H1 (cell line): ENCODE results near the gene CFAP221. TPM values are rescaled to one million over a fixed set of nuclear protein-coding genes. Genes with fewer than 3 reads are reported as not detected.

Source experiments
- CHD7 ChIP-seq: fragments of 300-600 bp; sonication (generic); IDR thresholded peaks from 2 replicates; pipeline ENCODE4 v1.7.1; 2012; ENCODE audit warnings: low read length, moderate library complexity, mild to moderate bottlenecking, inconsistent platforms; ENCODE audit not compliant: insufficient replicate concordance
- MAX ChIP-seq: IDR thresholded peaks from 2 replicates; pipeline ENCODE4 v1.6.1; 2012; ENCODE audit warnings: inconsistent platforms
- polyA plus RNA-seq, 7 experiments: library from polyadenylated mRNA; depleted of rRNA in 3 of 7; stranded (reverse) in 5 of 7; unstranded in 2 of 7; fragments of >200 nt in 5 of 7; fragments of 200-250 nt in 2 of 7; gene quantifications; 1 replicate in 5 of 7; 2 replicates in 1 of 7; 4 replicates in 1 of 7; pipeline versions ENCODE4 v1.2.1 to v1.2.3, GENCODE V29; 2011 to 2013; ENCODE audit warnings: missing spikeins in 2 of 7, mixed read lengths in 2 of 7
- total RNA-seq: library from RNA; stranded (reverse); fragmentation: NEBNext Ultra II Directional; extraction: Animal tissue kit (Norgen Biotek cat#: 25700); gene quantifications from 2 replicates; pipeline ENCODE4 v1.2.1, GENCODE V29; 2021

Gene CFAP221
- total and polyA plus RNA-seq, 2 of the 8 experiments (the other 6 are each of a cell fraction or from before 2014, with no cell fraction given) = 0.14 to 0.71 TPM

- no peak for TF ChIP-seq CHD7
- no peak for TF ChIP-seq MAX
- TF ChIP-seq, all 59 proteins: peak for 0
Measured at GRCh38 chr2:119691651-119692245, 147.5 kb downstream of the CFAP221 start (continued).
